Globus pallidus (tissue), 1 donor: Measurements from ENCODE around the gene TBC1D16.
"Not testable (repeated sequence)": the region's sequence is repeated elsewhere in the genome, so short reads cannot be mapped to it uniquely, and the experiment has no call there.

Source experiments
- DNase-seq: peaks from one replicate; pipeline ENCODE4 v3.0.0-alpha.2; 2015; ENCODE audit warnings: low spot score

The TBC1D16 gene

GRCh38 chr17:79912552-79913330 is 122.9 kb downstream of the TBC1D16 start:
- no peak for DNase-seq

- no peak for DNase-seq
These were observed 124.0 kb downstream of the TBC1D16 start for GRCh38 chr17:79911430-79912399.

- no peak for DNase-seq
These were observed 124.7 kb downstream of the TBC1D16 start for GRCh38 chr17:79910985-79911361.

GRCh38 chr17:79909121-79909520 is 126.6 kb downstream of the TBC1D16 start:
- no peak for DNase-seq

- DNase-seq = no peak
These were observed 127.8 kb downstream of the TBC1D16 start for GRCh38 chr17:79907850-79908249.

GRCh38 chr17:79907217-79907715 is 128.4 kb downstream of the TBC1D16 start:
- DNase-seq = no peak

GRCh38 chr17:79905832-79906231 is 129.8 kb downstream of the TBC1D16 start:
- no peak for DNase-seq

GRCh38 chr17:79904865-79905264 is 130.8 kb downstream of the TBC1D16 start:
- no peak for DNase-seq

- no peak for DNase-seq
These were observed 133.4 kb downstream of the TBC1D16 start for GRCh38 chr17:79902146-79902791.

GRCh38 chr17:79901131-79901530 is 134.5 kb downstream of the TBC1D16 start:
- DNase-seq = no peak

GRCh38 chr17:79899584-79899983 is 136.1 kb downstream of the TBC1D16 start:
- DNase-seq = no peak

GRCh38 chr17:79897243-79898063 is 138.2 kb downstream of the TBC1D16 start:
- DNase-seq = no peak

- not testable (repeated sequence) for DNase-seq
These were observed 142.2 kb downstream of the TBC1D16 start for GRCh38 chr17:79893457-79893856.

GRCh38 chr17:79892457-79893241 is 143.0 kb downstream of the TBC1D16 start:
- DNase-seq = no peak

GRCh38 chr17:79891113-79891730 is 144.4 kb downstream of the TBC1D16 start:
- no peak for DNase-seq

GRCh38 chr17:79890706-79891105 is 145.0 kb downstream of the TBC1D16 start:
- no peak for DNase-seq

GRCh38 chr17:79888811-79889634 is 146.6 kb downstream of the TBC1D16 start:
- no peak for DNase-seq

GRCh38 chr17:79888009-79888540 is 147.6 kb downstream of the TBC1D16 start:
- no peak for DNase-seq

GRCh38 chr17:79887451-79887991 is 148.2 kb downstream of the TBC1D16 start:
- DNase-seq = no peak
